ENCODE results near the gene SLC39A6.
A peak's percentile ranks its signal among the peaks of the same experiment; 100 is the strongest.
"Not testable (repeated sequence)": the region's sequence is repeated elsewhere in the genome, so short reads cannot be mapped to it uniquely, and the experiment has no call there.

The SLC39A6 gene

DNA sequence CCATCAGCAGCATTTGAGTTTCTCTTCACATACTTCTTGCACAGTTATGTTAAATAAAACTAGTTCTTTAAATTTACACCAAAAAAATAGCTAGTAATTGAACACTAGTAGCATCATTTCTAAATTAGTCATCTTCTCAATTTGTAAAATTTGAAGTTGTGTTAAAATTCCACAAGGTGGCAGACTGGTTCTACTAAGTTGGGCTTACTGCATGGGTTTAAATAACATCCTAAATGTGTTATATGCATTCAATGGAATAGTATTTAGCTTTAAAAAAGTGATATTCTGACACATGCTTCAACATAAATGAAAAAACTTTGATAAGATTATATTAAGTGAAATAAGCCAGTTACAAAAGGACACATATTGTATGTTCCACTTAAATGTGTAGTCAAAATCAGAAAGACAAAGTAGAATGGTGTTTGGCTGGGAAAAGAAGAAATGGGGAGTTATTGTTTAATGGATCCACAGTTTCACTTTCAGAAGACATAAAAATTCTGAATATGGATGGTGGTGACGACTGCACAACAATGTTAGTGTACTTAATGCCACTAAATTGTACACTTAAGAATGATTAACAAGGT is 33.1 kb downstream of the SLC39A6 start:
- DNase-seq, result no peak

DNA sequence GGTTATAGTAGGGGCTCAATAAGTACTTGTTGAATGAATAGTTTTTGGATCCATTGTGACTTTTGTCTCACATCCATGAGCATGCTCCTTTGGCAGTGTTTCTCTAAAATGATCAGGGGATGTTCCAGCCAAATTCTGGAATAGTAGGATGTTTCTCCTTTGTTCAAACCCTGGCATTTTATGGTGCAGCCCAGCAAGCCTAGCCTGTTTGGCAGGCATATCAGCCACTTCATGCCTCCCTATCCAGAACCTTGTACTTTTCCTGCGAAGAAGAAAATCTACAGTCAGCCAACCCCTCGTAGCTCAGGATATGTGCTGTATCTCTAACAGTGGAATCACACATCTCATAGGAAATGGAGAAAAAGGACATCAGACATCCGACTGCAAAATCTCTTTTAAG is 34.7 kb downstream of the SLC39A6 start:
- no peak for DNase-seq

DNA sequence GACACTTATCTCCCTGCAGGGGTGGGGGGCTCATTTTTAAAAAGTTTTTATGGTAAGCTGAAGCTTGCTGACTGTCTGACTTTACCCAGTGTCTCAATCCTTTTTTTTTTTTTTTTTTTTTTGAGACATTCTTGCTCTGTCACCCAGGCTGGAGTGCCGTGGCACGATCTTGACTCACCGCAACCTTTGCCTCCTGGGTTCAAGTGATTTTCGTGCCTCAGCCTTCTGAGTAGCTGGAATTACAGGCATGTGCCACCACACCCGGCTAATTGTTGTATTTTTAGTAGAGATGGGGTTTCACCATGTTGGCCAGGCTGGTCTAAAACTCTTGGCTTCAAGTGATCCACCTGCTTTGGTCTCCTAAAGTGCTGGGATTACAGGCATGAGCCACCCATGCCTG is 37.0 kb downstream of the SLC39A6 start:
- not testable (repeated sequence) for DNase-seq

DNA sequence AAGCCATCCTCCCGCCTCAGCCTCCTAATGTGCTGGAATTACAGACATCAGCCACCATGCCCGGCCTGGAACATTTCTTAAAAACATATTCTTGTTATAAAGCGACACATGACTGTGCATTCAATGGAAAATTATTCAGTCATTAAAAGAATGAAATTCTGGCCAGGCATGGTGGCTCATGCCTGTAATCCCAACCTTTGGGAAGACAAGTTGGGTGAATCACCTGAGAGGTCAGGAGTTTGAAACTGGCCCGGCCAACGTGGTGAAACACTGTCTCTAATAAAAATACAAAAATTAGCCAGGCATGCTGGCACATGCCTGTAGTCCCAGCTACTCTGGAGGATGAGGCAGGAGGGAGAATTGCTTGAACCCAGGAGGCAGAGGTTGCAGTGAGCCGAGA is 40.1 kb downstream of the SLC39A6 start:
- DNase-seq, result no peak

DNA sequence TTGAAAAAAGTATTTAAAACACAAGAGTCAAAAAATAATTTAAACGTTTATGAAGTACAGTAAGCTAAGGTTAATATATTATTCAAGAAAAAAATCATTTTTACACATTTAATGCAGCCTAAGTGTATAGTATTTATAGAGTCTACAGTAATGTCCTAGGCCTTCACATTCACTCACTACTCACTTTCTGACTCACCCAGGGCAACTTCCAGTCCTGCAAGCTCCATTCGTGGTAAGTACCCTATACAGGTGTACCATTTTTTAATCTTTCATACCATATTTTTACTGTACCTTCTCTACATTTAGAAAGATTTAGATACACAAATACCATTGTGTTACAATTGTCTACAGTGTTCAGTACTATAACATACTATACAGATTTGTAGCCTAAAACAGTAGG is 40.9 kb downstream of the SLC39A6 start:
- DNase-seq, result no peak

DNA sequence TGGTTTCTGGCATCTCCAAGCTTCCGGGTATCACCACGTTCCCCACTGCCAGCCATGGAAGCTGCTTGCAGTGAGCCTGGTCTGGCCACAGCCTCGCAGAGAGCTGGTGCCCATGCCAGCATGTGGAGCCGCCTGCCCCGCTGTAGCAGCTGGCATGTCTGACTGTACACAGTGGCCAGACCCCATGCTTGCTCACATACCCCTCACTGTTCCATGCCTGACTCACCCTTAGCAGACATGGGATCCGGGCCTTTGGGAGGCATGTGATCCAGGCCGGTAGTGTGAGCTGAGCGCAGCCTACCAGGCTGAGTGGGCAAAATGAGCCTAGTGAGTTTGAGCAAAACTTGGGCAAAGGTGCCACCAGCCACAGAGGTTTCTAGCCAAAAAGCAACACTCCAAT is 43.0 kb downstream of the SLC39A6 start:
- DNase-seq, result no peak

DNA sequence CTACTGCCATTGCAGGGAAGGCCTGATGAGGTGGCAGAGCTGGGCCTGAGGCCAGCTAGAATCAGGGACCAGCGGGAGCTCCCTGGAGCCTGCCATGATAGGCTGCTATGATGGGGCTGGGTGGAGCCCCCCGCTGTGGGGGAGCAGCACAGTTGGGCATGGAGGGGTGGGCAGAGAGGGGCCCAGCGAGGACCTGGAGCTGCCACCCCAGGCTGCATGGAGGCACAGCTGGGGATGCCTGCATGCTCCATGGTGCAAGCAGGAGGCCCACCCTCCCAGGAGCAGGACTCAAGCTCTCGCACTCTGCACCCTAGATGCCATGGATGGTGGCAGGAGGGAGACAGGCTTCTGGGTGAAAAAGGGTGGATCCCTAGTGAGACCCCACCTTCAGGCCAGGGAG is 43.9 kb downstream of the SLC39A6 start:
- DNase-seq, result no peak

DNA sequence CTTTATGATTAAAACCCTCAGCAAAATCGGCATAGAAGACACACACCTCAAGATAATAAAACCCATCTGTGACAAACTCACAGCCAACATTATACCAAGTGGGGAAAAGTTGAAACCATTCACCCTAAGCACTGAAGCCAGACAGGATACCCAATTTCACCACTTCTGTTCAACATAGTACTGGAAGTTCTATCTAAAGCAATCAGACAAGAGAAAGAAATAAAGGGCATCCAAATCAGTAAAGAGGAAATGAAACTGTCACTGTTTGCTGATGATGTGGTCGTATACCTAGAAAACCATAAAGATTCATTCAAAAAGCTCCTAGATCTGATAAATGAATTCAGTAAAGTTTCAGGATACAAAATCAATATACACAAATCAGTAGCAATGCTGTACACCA is 45.4 kb downstream of the SLC39A6 start:
- DNase-seq, result no peak

DNA sequence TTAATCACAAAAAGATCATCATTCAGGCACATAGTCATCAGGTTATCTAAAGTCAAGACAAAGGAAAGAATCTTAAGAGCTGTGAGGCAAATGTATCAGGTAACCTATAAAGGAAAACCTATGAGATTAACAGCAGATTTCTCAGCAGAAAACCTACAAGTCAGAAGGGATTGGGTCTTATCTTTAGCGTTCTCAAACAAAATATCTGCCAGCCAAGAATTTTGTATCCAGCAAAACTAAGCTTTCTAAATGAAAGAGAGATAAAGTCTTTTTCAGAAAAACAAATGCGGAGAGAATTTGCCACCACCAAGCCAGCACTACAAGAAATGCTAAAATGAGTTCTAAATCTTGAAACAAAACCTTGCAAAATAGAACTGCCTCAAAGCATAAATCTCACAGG is 48.0 kb downstream of the SLC39A6 start:
- not testable (repeated sequence) for DNase-seq

DNA sequence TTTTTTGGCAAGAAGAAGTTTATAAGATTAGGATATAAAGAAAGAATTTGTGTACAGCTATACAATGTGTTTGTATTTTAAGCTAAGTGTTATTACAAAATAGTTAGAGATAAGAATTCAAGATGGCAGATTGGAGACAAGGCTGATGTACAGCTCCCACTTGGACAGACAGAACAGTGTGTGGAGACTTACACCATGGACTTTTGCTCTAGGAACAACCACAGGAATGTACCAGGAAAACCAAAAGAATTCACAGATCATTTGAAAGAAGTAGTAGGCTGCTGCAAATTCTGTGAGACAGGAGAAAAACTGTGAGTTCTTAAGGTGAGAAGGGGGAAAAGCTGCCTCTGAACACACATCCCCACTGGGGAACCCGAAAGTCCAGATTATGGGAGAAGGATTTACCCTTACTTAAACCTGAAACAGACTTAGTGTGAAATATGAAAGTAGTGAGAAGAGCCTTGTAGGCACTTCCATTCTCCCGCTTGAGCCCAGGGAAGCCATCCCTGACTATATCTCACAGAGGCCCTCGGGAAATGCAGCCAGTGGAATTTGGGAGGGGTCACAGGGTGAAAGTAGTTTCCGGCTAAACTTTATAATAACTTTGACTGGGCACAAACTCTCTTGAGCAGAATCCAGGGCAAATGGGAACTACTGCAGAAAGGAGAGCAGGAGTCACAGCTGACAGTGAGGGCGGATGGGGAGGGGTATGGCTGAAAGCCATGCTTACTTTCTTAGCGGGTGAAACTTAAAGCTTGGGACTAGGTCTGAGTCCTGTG is 50.2 kb downstream of the SLC39A6 start:
- DNase-seq, result no peak

DNA sequence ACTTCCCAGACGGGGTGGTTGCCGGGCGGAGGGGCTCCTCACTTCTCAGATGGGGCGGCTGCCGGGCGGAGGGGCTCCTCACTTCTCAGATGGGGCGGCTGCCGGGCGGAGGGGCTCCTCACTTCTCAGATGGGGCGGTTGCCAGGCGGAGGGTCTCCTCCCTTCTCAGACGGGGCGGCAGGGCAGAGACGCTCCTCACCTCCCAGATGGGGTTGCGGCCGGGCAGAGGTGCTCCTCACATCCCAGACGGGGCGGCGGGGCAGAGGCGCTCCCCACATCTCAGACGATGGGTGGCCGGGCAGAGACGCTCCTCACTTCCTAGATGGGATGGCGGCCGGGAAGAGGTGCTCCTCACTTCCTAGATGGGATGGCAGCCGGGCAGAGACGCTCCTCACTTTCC is 51.4 kb downstream of the SLC39A6 start:
- DNase-seq, result not testable (repeated sequence)

DNA sequence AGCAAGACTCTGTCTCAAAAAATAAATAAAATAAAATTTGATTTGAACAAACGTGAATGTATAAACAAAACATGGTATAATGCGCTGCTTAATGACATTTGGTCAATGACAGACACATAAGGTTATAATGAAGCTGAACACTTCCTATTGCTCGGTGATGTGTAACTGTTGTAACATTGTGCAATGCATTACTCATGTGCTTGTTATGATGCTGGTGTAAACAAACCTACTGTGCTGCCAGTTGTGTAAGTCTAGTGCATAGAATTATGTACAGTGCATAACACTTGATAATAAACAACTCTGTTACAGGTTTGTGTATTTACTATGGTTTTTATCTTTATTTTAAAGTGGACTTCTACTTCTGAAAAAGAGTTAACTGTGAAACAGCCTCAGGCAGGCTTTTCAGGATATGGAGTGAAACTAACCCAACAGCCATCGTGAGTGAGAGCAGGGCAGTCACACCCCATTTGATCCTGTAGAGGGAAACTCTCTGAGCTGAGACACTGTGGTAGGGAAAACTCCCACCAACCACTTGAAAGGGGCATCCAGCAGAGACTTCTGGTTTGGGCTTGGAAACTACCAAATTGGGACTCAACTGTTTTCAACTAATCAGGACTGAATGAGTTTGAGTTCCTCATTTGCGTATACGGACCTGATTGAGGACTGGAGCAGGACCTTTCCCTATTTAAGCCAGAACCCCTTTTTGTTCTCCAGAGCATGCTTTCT is 53.1 kb downstream of the SLC39A6 start:
- DNase-seq, result no peak

DNA sequence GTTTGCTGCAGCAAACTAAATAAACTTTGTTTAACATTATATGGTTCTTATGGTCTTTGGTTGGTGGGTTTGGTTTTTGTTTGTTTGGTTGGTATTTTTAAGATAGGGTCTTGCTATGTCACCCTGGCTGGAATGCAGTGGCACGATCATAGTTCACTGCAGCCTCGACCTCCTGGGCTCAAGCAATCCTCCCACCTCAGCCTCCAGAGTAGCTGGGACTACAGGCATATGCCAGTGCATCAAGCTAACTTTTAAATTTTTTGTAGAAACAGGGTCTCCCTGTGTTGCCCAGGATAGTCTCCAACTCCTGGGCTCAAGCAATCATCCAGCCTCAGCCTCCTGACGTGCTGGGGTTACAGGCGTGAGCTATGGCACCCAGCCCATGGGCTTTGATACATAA is 54.7 kb downstream of the SLC39A6 start:
- DNase-seq, result no peak

DNA sequence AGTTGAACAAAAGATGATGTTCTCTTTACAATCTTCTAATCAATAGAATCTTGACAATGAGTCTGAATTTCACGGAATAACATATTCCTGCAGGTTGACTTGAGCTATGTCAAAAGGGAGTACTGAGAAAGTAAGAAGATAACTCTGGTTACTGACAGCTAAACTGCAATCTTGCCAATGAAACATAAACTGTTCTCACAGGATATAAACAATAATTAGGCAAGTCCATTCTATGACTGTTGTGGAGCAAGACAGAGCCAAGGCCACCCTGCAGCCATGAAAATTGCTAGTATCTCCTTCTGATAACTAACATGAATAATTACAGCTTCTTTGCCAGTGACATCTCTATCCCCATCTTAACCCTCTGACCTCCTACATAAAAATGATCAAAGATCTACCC is 55.5 kb downstream of the SLC39A6 start:
- DNase-seq, result no peak

DNA sequence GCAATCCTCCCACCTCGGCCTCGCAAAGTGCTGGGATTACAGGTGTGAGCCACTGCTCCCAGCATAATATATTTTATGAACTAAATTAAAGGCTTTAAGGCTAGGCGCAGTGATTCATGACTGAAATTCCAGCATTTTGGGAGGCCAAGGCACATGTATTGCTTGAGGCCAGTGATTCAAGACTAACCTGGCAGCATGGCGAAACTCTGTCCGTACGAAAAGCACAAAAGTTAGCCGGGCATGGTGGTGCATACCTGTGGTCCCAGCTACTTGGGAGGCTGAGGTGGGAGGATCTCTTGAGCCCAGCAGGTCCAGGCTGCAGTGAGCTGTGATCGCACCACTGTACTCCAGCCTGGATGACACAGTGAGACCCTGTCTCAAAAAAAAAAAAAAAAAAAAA is 56.7 kb downstream of the SLC39A6 start:
- not testable (repeated sequence) for DNase-seq

DNA sequence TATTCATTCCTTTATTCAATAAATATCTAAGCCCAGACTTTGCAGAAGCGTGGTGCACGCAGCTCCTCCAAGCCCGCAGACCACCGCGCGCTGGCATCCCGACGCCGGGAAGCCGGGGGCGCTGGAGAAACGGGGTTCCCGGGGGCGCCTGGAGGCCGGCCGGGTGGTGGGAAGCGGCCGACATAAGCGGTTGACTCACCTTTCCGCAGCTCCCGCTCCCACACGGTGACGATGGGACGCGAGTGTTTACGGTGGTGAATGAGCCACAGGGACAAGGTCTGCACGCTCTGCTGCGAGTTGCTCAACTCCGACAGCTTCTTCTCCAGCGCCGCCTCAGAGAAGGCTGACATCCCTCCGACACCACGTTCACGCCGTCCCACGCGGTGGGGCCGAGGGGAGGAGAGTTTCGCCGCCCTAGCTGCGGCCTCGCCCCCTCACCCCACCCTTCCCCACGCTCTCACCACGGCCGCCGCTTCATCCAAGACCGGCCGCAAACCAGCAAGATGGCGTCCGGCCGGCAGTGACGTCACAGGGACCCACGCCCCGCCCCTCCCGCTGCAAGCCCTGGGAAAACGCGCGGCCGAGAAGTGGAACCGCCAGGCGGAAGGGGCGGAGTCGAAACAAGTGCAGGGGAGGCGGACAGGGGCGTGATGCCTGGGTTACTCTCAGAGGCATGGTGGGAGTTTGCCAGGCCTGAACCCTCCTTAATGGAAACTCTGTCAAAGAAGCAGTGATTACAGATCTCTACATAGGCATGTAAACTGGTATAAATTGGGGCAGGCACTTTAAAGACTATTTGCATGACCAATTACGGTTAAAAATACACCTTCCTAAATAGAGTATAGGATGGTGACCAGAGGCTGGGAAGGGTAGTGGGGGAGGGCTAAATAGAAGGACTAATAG is 61.8 kb downstream of the SLC39A6 start, which contains the start of gene RPRD1A:
Gene RPRD1A (minus strand): TSS at position 505 of the 903 bp plus-strand sequence. CDS start 155 bp downstream, at position 350.
- peak; percentile 88 for DNase-seq

DNA sequence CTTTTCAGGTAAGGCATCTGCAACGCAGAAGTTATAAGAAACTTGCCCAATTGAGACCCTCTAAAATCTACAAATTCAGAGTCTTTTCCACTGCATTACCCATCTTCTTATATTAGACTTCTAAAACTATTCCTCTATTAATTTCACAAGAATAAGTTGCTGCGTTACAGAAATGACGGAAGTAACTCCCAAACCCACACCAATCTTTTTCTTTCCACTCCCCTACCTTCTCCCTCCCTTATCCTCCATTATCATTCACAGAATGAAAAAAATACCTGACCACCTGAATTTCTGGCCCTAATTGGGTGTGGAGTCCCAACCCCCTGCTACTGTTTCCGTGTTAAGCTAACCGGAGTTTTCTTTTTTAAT is 62.5 kb downstream of the SLC39A6 start:
- DNase-seq, result no peak

DNA sequence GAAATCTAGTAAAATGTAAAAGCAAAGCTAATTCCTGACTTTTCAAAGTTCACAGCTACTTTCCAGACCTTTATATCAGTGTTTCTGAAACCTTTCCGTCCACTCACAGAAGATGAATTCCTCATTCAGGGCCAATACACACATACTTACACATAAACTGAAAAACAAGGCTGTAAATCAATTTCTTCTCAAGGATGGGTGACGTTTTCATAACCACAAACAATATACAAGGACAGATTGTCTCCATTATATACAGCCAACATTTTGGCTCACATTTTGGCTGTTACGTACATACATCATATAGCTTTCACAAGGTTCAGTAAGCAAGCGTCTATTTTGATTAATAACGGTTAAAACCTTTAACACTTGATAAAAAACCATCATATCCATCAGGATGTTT is 63.1 kb downstream of the SLC39A6 start:
- no peak for DNase-seq

DNA sequence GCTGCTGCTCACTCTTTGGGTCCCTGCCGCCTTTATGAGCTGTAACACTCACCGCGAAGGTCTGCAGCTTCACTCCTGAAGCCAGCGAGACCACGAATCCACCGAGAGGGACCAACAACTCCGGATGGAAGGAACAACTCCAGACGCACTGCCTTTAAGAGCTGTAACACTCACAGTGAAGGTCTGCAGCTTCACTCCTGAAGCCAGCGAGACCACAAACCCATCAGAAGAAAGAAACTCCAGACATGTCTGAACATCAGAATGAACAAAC is 64.4 kb downstream of the SLC39A6 start:
- not testable (repeated sequence) for DNase-seq

DNA sequence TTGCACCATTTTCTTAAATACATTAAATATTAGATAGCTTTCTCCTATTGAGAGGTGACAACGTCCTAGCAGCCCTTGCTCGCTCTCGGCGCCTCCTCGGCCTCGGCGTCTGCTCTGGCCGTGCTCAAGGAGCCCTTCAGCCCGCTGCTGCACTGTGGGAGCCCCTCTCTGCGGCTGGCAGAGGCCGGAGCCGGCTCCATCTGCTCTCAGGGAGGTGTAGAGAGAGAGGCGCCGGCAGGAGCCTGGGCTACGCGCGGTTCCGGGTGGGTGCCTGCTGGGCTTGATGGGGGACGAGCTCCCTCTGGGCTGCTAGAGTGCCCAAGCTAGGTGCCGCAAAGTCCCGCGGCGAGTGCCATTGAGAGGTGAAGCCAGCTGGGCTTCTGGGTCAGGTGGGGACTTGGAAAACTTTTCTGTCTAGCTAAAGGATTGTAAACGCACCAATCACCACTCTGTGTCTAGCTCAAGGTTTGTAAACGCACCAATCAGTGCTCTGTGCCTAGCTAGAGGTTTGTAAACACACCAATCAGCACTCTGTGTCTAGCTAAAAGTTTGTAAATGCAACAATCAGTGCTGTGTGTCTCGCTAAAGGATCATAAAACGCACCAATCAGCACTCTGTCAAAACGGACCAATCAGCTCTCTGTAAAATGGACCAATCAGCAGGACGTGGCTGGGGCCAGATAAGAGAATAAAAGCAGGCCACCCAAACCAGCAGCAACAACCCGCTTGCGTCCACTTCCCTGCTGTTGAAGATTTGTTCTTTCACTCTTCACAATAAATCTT is 64.9 kb downstream of the SLC39A6 start:
- DNase-seq, result no peak

DNA sequence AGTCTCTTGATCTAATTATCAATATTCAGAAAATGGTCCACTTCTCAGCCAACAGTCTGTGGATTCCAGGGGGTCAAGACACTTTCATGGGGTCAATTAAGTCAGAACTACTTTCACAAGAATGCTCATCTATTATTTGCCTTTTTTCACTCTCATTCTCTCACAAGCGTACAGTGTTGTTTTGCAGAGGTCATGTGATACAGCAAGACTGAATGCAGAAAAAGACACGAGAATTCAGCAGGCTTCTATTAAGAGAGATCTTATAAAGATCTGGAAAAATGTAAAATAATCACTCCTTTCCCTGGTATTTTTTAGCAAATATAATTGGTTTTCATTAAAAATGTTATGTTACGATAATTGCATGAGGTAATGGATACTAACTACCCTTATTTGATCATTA is 70.5 kb downstream of the SLC39A6 start:
- no peak for DNase-seq
